HEK293 (cell line): ENCODE measurements around the gene CXCL1.

Source experiments
- CTCF ChIA-PET: fragments of 350-600 bp; formaldehyde crosslinking; extraction: SDS; loops from one replicate; lab custom pipeline; 2021; ENCODE audit warnings: antibody characterized with exemption; lab: Yijun Ruan, JAX
- POLR2A ChIA-PET: fragments of 300-600 bp; formaldehyde crosslinking; extraction: SDS; loops from one replicate; lab custom pipeline; 2020; ENCODE audit warnings: antibody characterized with exemption, inconsistent platforms; lab: Yijun Ruan, JAX
- H3K27ac ChIP-seq: fragments of 200-500 bp; sonication (Bioruptor generic); 2 replicates; pipeline ENCODE4 v1.5.1; 2014; ENCODE audit warnings: low read depth, low read length, control low read depth, inconsistent platforms; ENCODE audit errors: extremely low read depth
- H3K36me3 ChIP-seq, 2 experiments: fragments of 200-500 bp in 1 of 2; sonication (Bioruptor generic) in 1 of 2; 1 replicate in 1 of 2; 2 replicates in 1 of 2; pipeline ENCODE4 v1.5.1; 2014 to 2017; ENCODE audit warnings: inconsistent platforms in 2 of 2, low read length in 2 of 2; ENCODE audit not compliant: control insufficient read depth in 2 of 2, insufficient read depth in 1 of 2
- H3K4me1 ChIP-seq: fragments of 200-500 bp; sonication (Bioruptor generic); 2 replicates; pipeline ENCODE4 v1.5.1; 2014; ENCODE audit warnings: mild to moderate bottlenecking, low read length, inconsistent platforms; ENCODE audit not compliant: control insufficient read depth, insufficient read depth
- H3K4me3 ChIP-seq: 2 replicates; pipeline ENCODE4 v1.5.1; 2011; ENCODE audit warnings: low read depth, mild to moderate bottlenecking, control low read depth, low read length, moderate library complexity
- H3K9me3 ChIP-seq: fragments of 200-500 bp; sonication (Bioruptor generic); 2 replicates; pipeline ENCODE4 v1.5.1; 2014; ENCODE audit warnings: low read depth, low read length, inconsistent platforms; ENCODE audit not compliant: control insufficient read depth, insufficient read depth
- BCL11A ChIP-seq: fragments of 450-650 bp; formaldehyde crosslinking; IDR thresholded peaks from 2 replicates; pipeline ENCODE4 v1.5.1; 2016; ENCODE audit warnings: low read depth, missing biosample characterization, missing genetic modification characterization
- GLIS1 ChIP-seq: fragments of 450-650 bp; formaldehyde crosslinking; IDR thresholded peaks from 2 replicates; pipeline ENCODE4 v1.5.1; 2016; ENCODE audit warnings: missing biosample characterization, missing genetic modification characterization
- KLF9 ChIP-seq: fragments of 450-650 bp; formaldehyde crosslinking; IDR thresholded peaks from 2 replicates; pipeline ENCODE4 v1.5.1; 2016; ENCODE audit warnings: missing biosample characterization, missing genetic modification characterization, low read depth
- PBX3 ChIP-seq: sonication (generic); formaldehyde crosslinking; IDR thresholded peaks from 2 replicates; pipeline ENCODE4 v1.8.1; 2022; ENCODE audit warnings: mild to moderate bottlenecking, moderate library complexity, missing genetic modification reagents
- PRDM4 ChIP-seq: fragments of 450-650 bp; formaldehyde crosslinking; IDR thresholded peaks from 2 replicates; pipeline ENCODE4 v1.5.1; 2017; ENCODE audit warnings: missing biosample characterization, missing genetic modification characterization
- TSHZ1 ChIP-seq: fragments of 450-650 bp; formaldehyde crosslinking; IDR thresholded peaks from 2 replicates; pipeline ENCODE4 v1.5.1; 2016; ENCODE audit warnings: missing biosample characterization, missing genetic modification characterization, borderline replicate concordance
- YY2 ChIP-seq: fragments of 450-650 bp; formaldehyde crosslinking; IDR thresholded peaks from 2 replicates; pipeline ENCODE4 v1.5.1; 2016; ENCODE audit warnings: missing biosample characterization, missing genetic modification characterization
- ZBTB20 ChIP-seq: fragments of 450-650 bp; formaldehyde crosslinking; IDR thresholded peaks from 2 replicates; pipeline ENCODE4 v1.5.1; 2016; ENCODE audit warnings: missing biosample characterization, missing genetic modification characterization
- ZBTB8A ChIP-seq: fragments of 450-650 bp; formaldehyde crosslinking; IDR thresholded peaks from 2 replicates; pipeline ENCODE4 v1.5.1; 2016; ENCODE audit warnings: missing biosample characterization, missing genetic modification characterization
- ZFP41 ChIP-seq: fragments of 450-650 bp; formaldehyde crosslinking; IDR thresholded peaks from 2 replicates; pipeline ENCODE4 v1.5.1; 2016; ENCODE audit warnings: missing biosample characterization, missing genetic modification characterization, borderline replicate concordance
- ZNF114 ChIP-seq: fragments of 450-650 bp; formaldehyde crosslinking; IDR thresholded peaks from 2 replicates; pipeline ENCODE4 v1.5.0; 2017; ENCODE audit warnings: missing biosample characterization, missing genetic modification characterization
- ZNF169 ChIP-seq: fragments of 450-650 bp; formaldehyde crosslinking; IDR thresholded peaks from 2 replicates; pipeline ENCODE4 v1.5.1; 2016; ENCODE audit warnings: missing biosample characterization, missing genetic modification characterization
- ZNF2 ChIP-seq: fragments of 450-650 bp; formaldehyde crosslinking; IDR thresholded peaks from 2 replicates; pipeline ENCODE4 v1.5.1; 2016; ENCODE audit warnings: missing biosample characterization, missing genetic modification characterization
- ZNF324 ChIP-seq: fragments of 450-650 bp; formaldehyde crosslinking; IDR thresholded peaks from 2 replicates; pipeline ENCODE4 v1.5.1; 2016; ENCODE audit warnings: missing biosample characterization, missing genetic modification characterization
- ZNF426 ChIP-seq: fragments of 450-650 bp; formaldehyde crosslinking; IDR thresholded peaks from 2 replicates; pipeline ENCODE4 v1.5.1; 2017; ENCODE audit warnings: missing biosample characterization, missing genetic modification characterization, mild to moderate bottlenecking, inconsistent platforms, moderate library complexity
- ZNF580 ChIP-seq: fragments of 450-650 bp; formaldehyde crosslinking; IDR thresholded peaks from 2 replicates; pipeline ENCODE4 v1.5.1; 2016; ENCODE audit warnings: missing biosample characterization, missing genetic modification characterization
- ZNF585B ChIP-seq: fragments of 450-650 bp; formaldehyde crosslinking; IDR thresholded peaks from 2 replicates; pipeline ENCODE4 v1.5.1; 2016; ENCODE audit warnings: missing biosample characterization, missing genetic modification characterization
- ZNF624 ChIP-seq: fragments of 450-650 bp; formaldehyde crosslinking; IDR thresholded peaks from 2 replicates; pipeline ENCODE4 v1.5.1; 2017; ENCODE audit warnings: missing biosample characterization, missing genetic modification characterization
- ZNF626 ChIP-seq: fragments of 450-650 bp; sonication (Bioruptor Pico); formaldehyde crosslinking; IDR thresholded peaks from 2 replicates; pipeline ENCODE4 v1.5.1; 2018; ENCODE audit warnings: missing biosample characterization, missing genetic modification characterization, inconsistent platforms
- ZNF645 ChIP-seq: fragments of 450-650 bp; formaldehyde crosslinking; IDR thresholded peaks from 2 replicates; pipeline ENCODE4; 2016; ENCODE audit warnings: missing biosample characterization, missing genetic modification characterization
- ZNF660 ChIP-seq: fragments of 450-650 bp; IDR thresholded peaks from 2 replicates; pipeline ENCODE4 v1.5.1; 2018; ENCODE audit warnings: missing biosample characterization, mild to moderate bottlenecking, missing genetic modification characterization
- ZNF677 ChIP-seq: fragments of 450-650 bp; IDR thresholded peaks from 2 replicates; pipeline ENCODE4 v1.5.0; 2018; ENCODE audit warnings: missing biosample characterization, mild to moderate bottlenecking, missing genetic modification characterization, moderate library complexity
- ZNF701 ChIP-seq: fragments of 450-650 bp; formaldehyde crosslinking; IDR thresholded peaks from 2 replicates; pipeline ENCODE4 v1.5.1; 2016; ENCODE audit warnings: missing biosample characterization, missing genetic modification characterization
- ZNF76 ChIP-seq: fragments of 450-650 bp; formaldehyde crosslinking; IDR thresholded peaks from 2 replicates; pipeline ENCODE4; 2016; ENCODE audit warnings: low read depth, missing biosample characterization, missing genetic modification characterization, borderline replicate concordance
- ZNF791 ChIP-seq: fragments of 450-650 bp; formaldehyde crosslinking; IDR thresholded peaks from 2 replicates; pipeline ENCODE4 v1.5.1; 2016; ENCODE audit warnings: missing biosample characterization, missing genetic modification characterization
- ZSCAN16 ChIP-seq: fragments of 450-650 bp; formaldehyde crosslinking; IDR thresholded peaks from 2 replicates; pipeline ENCODE4 v1.5.1; 2016; ENCODE audit warnings: missing biosample characterization, missing genetic modification characterization

Gene CXCL1

GRCh38 chr4:73896416-73896815 is 27.2 kb downstream of the CXCL1 start:
- no peak for TF ChIP-seq ZNF701 (tag by site-specific recombination)
- no peak for TF ChIP-seq PBX3 (CRISPR knock-in tag)
- TF ChIP-seq TSHZ1 (tag by site-specific recombination): no peak
- TF ChIP-seq ZNF660 (tag by site-specific recombination): no peak
- TF ChIP-seq ZNF791 (tag by site-specific recombination): no peak
- TF ChIP-seq ZNF426: no peak
- no peak for TF ChIP-seq ZNF169
- no peak for TF ChIP-seq ZNF624
- no peak for TF ChIP-seq ZFP41 (tag by site-specific recombination)
- no peak for TF ChIP-seq ZNF677
- no peak for TF ChIP-seq ZNF114 (tag by site-specific recombination)
- no peak for TF ChIP-seq BCL11A (tag by site-specific recombination)
- no peak for TF ChIP-seq ZBTB20
- Histone ChIP-seq H3K4me3 (no peak overlapping the region), H3K9me3 (no peaks in the 10 kb centered on the region), H3K27ac (no peak overlapping the region), H3K4me1 (peaks cover 8% of the 10 kb centered on the region; the same call in 1 of the 2 replicates), H3K36me3 (no peaks in the 10 kb centered on the region)
- CTCF ChIA-PET: no interaction called here
- POLR2A ChIA-PET: no interaction called here

GRCh38 chr4:73897380-73898136 is 28.4 kb downstream of the CXCL1 start:
- ChIA-PET POLR2A (no interaction called here), CTCF (interaction anchor here (0.5 kb wide), 1 partner anchor 165 kb away, joined by 4 read pairs; no protein-coding TSS in a partner anchor)
- Histone ChIP-seq H3K9me3 (no peaks in the 10 kb centered on the region), H3K36me3 (no peaks in the 10 kb centered on the region), H3K4me3 (no peak overlapping the region), H3K4me1 (peaks cover 8% of the 10 kb centered on the region; the same call in 1 of the 2 replicates), H3K27ac (no peak overlapping the region)
- no peak for TF ChIP-seq ZSCAN16 (tag by site-specific recombination)
- no peak for TF ChIP-seq ZNF626 (tag by site-specific recombination)
- no peak for TF ChIP-seq KLF9 (tag by site-specific recombination)
- TF ChIP-seq ZNF324 (tag by site-specific recombination): no peak
- TF ChIP-seq YY2 (tag by site-specific recombination): no peak
- TF ChIP-seq ZNF645 (tag by site-specific recombination): no peak
- no peak for TF ChIP-seq ZBTB8A (tag by site-specific recombination)
- TF ChIP-seq ZNF76: no peak
- TF ChIP-seq GLIS1 (tag by site-specific recombination): no peak
- TF ChIP-seq PRDM4 (tag by site-specific recombination): no peak
- no peak for TF ChIP-seq ZNF585B (tag by site-specific recombination)
- TF ChIP-seq ZNF2 (tag by site-specific recombination): no peak
- no peak for TF ChIP-seq ZNF580
